Measurements from ENCODE around the gene SERPINI1. TPM values are rescaled to one million over a fixed set of nuclear protein-coding genes. Genes with fewer than 3 reads are reported as not detected.

The SERPINI1 gene
- total RNA-seq, 1 experiment from 2014 or later = 4.4 TPM

DNA sequence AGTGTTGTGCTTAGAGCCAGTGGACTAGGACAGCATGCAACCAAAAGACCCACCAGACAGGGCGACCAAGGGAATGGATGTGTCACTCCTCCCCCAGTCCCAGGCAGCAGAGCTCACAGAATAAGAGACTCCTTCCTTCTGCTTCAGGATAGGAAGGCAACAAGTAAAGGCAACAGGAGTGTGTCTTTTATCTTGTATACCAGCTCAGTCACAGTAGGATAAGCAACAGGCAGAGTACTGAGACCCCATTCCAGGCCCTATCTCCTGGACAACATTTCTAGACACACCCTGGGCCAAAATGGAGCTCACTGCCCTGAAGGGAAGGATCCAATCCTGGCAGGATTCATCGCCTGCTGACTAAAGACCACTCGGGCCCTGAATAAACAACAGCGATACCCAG, 25.8 kb upstream of the SERPINI1 start:
- Histone ChIP-seq H3K36me3 (ENCODE audit: control insufficient read depth, insufficient read depth, low read length) (no peaks in the 10 kb centered on the region; the same call in none of the 2 replicates), H3K27me3 (replicated peaks; ENCODE audit: control insufficient read depth, insufficient read depth, low read length) (no peaks in the 10 kb centered on the region), H3K4me3 (ENCODE audit: low read depth, low read length) (no peak overlapping the region), H3K4me1 (0 out of 2 replicates have a peak, but pooled peaks cover 7% of the 10 kb centered on the region), H3K9me3 (no peaks in the 10 kb centered on the region)
- H3K27me3 Mint-ChIP-seq (ENCODE audit: insufficient read depth, unreplicated experiment) = no peaks in the 10 kb centered on the region
- no peak overlapping the region for H3K4me3 Mint-ChIP-seq (ENCODE audit: unreplicated experiment)
- TF ChIP-seq, protein P1, sequence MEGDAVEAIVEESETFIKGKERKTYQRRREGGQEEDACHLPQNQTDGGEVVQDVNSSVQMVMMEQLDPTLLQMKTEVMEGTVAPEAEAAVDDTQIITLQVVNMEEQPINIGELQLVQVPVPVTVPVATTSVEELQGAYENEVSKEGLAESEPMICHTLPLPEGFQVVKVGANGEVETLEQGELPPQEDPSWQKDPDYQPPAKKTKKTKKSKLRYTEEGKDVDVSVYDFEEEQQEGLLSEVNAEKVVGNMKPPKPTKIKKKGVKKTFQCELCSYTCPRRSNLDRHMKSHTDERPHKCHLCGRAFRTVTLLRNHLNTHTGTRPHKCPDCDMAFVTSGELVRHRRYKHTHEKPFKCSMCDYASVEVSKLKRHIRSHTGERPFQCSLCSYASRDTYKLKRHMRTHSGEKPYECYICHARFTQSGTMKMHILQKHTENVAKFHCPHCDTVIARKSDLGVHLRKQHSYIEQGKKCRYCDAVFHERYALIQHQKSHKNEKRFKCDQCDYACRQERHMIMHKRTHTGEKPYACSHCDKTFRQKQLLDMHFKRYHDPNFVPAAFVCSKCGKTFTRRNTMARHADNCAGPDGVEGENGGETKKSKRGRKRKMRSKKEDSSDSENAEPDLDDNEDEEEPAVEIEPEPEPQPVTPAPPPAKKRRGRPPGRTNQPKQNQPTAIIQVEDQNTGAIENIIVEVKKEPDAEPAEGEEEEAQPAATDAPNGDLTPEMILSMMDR (IDR thresholded peaks at IDR 0.05; ENCODE audit: insufficient read depth in 1 of 2, low read depth in 1 of 2, low read length in 1 of 2, severe bottlenecking in 1 of 2, unreplicated experiment in 1 of 2) = no peak
- peaks cover 40% of the 10 kb centered on the region for H3K36me3 Mint-ChIP-seq (ENCODE audit: insufficient read depth, unreplicated experiment)
- intact Hi-C loops (cut with micrococcal nuclease; ENCODE audit: unreplicated experiment) = no loop called here
- CTCF ChIA-PET = no interaction called here
- POLR2A ChIA-PET = no interaction called here
- H3K9me3 Mint-ChIP-seq (ENCODE audit: unreplicated experiment) = no peaks in the 10 kb centered on the region
- no peak for DNase-seq
- BruUV-seq (replicated peaks) = no TSS peak
- peaks cover 13% of the 10 kb centered on the region for H3K4me1 Mint-ChIP-seq (ENCODE audit: low read depth, unreplicated experiment)
- H3K27ac Mint-ChIP-seq (ENCODE audit: unreplicated experiment) = no peak overlapping the region

DNA sequence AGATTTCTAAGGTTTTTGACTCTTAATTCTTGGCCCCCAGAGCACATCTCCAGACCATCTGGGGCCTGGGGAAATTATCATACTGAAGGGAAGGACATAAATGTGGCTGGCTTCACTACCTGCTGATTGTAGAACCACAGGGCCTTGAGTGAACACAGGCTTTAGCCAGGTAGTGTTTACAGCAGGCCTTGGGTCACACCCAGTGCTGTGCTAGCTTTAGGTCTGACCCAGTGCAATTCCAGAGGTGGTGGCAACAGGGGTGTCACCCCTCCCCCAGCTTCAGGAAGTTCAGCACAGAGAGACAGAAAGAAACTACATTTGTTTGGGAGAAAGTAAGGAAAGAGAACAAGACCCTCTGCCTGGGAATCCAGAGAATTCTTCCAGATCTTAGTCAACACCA, 25.0 kb upstream of the SERPINI1 start:
- Histone ChIP-seq H3K9me3 (no peaks in the 10 kb centered on the region), H3K4me3 (ENCODE audit: low read depth, low read length) (no peak overlapping the region), H3K36me3 (ENCODE audit: control insufficient read depth, insufficient read depth, low read length) (no peaks in the 10 kb centered on the region; the same call in none of the 2 replicates), H3K27me3 (replicated peaks; ENCODE audit: control insufficient read depth, insufficient read depth, low read length) (no peaks in the 10 kb centered on the region), H3K4me1 (peaks cover 7% of the 10 kb centered on the region; the same call in 1 of the 2 replicates)
- CTCF ChIA-PET = no interaction called here
- no peak for DNase-seq
- Mint-ChIP-seq H3K36me3 (ENCODE audit: insufficient read depth, unreplicated experiment) (peaks cover 48% of the 10 kb centered on the region), H3K4me3 (ENCODE audit: unreplicated experiment) (no peak overlapping the region), H3K27me3 (ENCODE audit: insufficient read depth, unreplicated experiment) (no peaks in the 10 kb centered on the region), H3K9me3 (ENCODE audit: unreplicated experiment) (no peaks in the 10 kb centered on the region), H3K27ac (ENCODE audit: unreplicated experiment) (no peak overlapping the region), H3K4me1 (ENCODE audit: low read depth, unreplicated experiment) (peaks cover 19% of the 10 kb centered on the region)
- intact Hi-C loops (cut with micrococcal nuclease; ENCODE audit: unreplicated experiment) = no loop called here
- BruUV-seq (replicated peaks) = no TSS peak
- TF ChIP-seq, protein P1 (IDR thresholded peaks at IDR 0.05; ENCODE audit: insufficient read depth in 1 of 2, low read depth in 1 of 2, low read length in 1 of 2, severe bottlenecking in 1 of 2, unreplicated experiment in 1 of 2) = no peak
- POLR2A ChIA-PET = no interaction called here

DNA sequence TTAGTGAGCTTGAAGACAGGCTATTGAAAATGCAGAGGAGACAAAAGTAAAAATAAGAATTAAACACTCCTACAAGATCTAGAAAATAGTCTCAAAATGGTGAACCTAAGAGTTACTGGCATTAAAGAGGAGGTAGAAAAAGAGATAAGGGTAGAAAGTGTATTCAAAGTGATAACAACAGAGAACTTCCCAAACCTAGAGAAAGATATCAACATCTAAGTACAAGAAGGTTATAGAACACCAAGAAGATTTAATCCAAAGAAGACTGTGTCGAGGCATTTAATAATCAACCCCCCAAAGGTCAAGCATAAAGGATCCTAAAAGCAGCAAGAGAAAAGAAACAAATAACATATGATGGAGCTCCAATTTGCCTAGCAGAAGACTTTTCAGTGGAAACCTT, 24.1 kb upstream of the SERPINI1 start:
- Mint-ChIP-seq H3K4me1 (ENCODE audit: low read depth, unreplicated experiment) (peaks cover 25% of the 10 kb centered on the region), H3K9me3 (ENCODE audit: unreplicated experiment) (no peaks in the 10 kb centered on the region), H3K36me3 (ENCODE audit: insufficient read depth, unreplicated experiment) (peaks cover 53% of the 10 kb centered on the region), H3K27ac (ENCODE audit: unreplicated experiment) (no peak overlapping the region), H3K27me3 (ENCODE audit: insufficient read depth, unreplicated experiment) (no peaks in the 10 kb centered on the region), H3K4me3 (ENCODE audit: unreplicated experiment) (no peak overlapping the region)
- no peaks in the 10 kb centered on the region; the same call in 1 of the 2 replicates for H3K36me3 ChIP-seq (ENCODE audit: control insufficient read depth, insufficient read depth, low read length)
- CTCF ChIA-PET = no interaction called here
- H3K4me1 ChIP-seq = peaks cover 10% of the 10 kb centered on the region
- TF ChIP-seq, protein P1 (IDR thresholded peaks at IDR 0.05; ENCODE audit: insufficient read depth in 1 of 2, low read depth in 1 of 2, low read length in 1 of 2, severe bottlenecking in 1 of 2, unreplicated experiment in 1 of 2) = no peak
- BruUV-seq (replicated peaks) = no TSS peak
- H3K27me3 ChIP-seq (replicated peaks; ENCODE audit: control insufficient read depth, insufficient read depth, low read length) = no peaks in the 10 kb centered on the region
- POLR2A ChIA-PET = no interaction called here
- no peaks in the 10 kb centered on the region for H3K9me3 ChIP-seq
- H3K4me3 ChIP-seq (ENCODE audit: low read depth, low read length) = no peak overlapping the region
- DNase-seq = no peak
- intact Hi-C loops (cut with micrococcal nuclease; ENCODE audit: unreplicated experiment) = no loop called here

All from Caco-2 (cell line).